Stimulated activated CD8-positive, alpha-beta memory T cell treated with anti-CD3 and anti-CD28 coated beads, Interleukin-15, amount 100 ng/mL, for 4 hours (primary cell): Measurements from ENCODE around the gene PARD3.

Experiments used
- DNase-seq, 2 donors: peaks; one replicate each; pipeline ENCODE4 v3.0.0-alpha.2; 2020; ENCODE audit warnings: low read depth in 2 of 2

PARD3 gene

DNA sequence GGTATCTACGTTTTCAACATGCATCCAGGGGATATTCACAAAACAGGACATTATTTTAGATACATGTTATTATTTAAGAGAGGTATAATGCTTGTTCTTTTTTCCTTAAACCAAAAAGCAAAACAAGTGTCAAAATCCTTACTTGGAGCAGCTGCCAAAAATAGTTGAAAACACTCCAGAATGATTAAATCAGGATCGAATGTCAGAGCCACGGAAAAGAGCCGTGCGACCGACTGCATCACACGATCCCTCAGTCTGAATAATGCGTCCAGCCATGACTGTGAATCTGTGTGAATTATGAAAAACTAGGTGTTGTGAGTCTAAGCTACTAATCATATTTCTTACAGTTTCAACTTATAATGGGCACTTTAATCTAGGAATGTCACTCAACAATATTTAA lies 126.0 kb downstream of the PARD3 start:
- DNase-seq, result no peak

DNA sequence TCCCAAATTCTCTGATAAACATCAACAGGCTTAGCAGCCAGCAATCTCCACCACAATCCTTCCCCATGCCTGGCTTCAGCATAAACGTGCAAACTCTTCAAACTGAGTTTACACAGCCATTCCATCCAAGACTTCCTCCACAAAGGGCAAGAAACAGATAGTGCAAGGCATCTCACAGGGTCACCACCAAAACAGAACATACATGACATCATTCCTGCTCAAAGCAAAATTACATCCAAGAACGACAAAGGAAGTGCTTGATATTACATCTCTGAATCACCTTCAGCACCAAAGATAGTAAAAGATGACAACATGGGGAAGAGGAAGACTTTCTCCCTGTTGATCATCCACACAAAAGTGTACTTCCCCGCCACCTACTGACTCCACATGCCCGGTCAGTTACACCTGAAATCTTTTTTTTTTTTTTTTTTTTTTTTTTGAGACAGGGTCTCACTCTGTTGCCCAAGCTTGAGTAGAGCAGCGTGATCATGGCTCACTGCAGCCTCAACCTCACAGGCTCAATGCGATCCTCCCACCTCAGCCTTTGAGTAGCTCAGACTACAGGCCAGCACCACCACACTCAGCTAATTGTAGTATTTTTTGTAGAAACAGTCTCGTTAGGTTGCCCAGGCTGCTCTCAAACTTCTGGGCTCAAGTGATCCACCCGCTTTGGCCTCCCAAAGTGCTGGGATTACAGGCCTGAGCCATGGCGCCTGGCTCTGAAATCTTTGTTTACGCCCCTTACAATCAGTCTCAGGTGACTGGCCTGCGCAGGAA lies 127.5 kb downstream of the PARD3 start:
- DNase-seq, result no peak

- no peak for DNase-seq
Observed at GRCh38 chr10:34682580-34682979, 132.5 kb downstream of the PARD3 start.

- no peak for DNase-seq
Observed at GRCh38 chr10:34681933-34682332, 133.2 kb downstream of the PARD3 start.

GRCh38 chr10:34679177-34679576 lies 135.9 kb downstream of the PARD3 start:
- DNase-seq, result no peak

- no peak for DNase-seq
Observed at GRCh38 chr10:34677591-34677990, 137.5 kb downstream of the PARD3 start.

GRCh38 chr10:34677132-34677531 lies 138.0 kb downstream of the PARD3 start:
- no peak for DNase-seq

GRCh38 chr10:34674176-34674575 lies 140.9 kb downstream of the PARD3 start:
- no peak for DNase-seq

DNA sequence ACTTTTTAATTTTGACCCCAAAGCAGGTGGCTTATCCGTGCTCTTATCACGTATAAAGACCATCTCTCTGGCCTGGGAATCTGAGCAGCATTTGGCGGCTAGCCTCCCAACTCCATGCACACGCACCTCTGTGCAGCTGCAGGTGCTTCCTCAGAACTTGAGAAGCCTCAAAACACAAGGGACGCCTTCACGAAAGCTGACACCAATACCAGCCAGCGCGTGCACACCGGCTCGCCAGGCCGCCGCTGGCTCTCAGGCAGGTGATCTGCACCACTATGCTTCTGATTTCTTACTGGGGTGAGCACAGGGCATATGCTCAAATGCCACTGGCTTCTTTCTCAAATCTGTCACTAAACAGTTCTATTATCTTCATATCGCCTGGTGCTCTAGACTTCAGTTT lies 145.0 kb downstream of the PARD3 start:
- DNase-seq, result no peak

- no peak for DNase-seq
Observed at GRCh38 chr10:34669079-34669478, 146.0 kb downstream of the PARD3 start.

GRCh38 chr10:34667177-34667576 lies 147.9 kb downstream of the PARD3 start:
- no peak for DNase-seq

DNA sequence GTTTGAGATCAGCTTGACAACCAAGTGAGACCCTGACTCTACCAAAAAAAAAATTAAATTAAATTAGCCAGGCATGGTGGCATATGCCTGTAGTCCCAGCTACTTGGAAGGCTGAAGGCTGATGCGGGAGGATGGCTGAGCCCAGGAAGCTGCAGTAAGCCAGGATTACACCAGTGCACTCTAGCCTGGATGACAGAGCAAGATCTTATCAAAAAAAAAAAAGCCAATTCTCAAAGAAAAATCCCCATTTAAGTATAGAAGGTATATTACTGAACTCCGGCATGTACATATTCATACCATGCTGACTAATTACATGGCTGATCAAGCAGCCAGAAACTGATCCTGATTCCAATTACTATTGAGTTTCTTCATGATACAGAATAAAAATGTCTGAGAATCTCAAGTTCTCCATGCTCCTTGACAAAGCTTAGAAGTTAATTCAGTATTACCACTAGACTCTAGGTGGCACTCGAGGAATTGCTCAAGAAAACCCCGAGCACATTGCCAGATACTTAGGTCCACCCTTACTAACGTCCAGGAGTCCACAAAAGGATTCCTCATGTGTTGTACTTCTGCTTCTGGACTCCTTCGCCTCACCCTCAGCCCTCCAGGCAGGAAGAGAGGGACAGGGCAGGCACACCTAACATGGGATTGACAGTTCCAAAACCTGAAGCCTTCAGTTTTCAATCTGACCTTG lies 148.9 kb downstream of the PARD3 start:
- no peak for DNase-seq

DNA sequence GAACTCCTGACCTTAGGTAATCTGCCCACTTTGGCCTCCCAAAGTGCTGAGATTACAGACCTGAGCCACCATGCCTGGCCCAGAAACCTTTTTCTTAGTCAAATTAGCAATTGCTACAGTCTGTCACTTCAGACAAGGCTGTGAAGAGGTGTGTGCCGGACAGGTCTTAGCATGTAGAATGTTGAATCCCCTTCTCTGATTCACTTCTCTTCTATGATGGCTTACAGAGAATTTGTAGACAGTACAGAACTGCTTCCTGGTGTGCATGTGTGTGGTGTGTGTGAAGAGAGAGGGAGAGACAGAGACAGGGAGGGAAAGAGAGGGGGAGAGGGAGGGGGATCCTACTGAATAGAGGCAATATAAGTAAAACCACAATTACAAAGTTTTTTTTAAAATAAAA lies 150.4 kb downstream of the PARD3 start:
- no peak for DNase-seq

DNA sequence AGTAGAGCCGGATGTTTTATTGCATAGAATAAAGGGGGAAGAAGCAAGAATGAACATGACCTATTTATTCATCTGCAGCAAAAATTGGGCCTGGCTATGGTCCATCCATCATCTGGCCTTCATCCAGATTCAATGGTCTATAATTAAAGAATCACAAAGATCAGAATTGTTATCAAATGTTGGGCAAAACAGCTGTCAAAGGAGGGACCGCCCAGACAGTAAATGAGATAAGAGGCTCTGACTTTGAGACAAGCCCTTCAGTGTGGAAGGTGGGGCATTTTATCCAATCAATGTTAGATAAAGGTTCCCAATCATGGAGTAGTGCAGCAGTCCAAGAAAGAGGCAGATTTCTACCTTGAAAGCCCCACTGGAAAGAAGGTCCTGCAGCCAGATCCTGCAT lies 153.5 kb downstream of the PARD3 start:
- DNase-seq, result no peak

DNA sequence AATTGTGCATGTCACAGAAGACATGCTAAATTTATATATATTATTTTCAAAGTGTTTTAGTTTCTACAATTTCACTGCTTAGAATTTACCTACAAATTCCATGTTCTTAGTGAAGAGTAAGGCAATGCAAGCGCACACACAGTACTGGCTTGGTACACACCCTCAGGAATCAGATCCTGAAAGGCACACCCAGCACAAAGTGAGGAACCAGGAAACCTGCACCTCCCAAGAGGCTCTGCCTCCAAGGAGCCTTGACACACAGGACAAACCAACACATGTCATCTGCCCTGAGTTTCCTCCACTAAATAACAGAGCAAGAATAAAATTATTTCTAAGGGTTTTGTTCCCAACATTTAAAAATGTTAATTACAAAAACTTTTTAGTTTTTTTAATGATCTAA lies 156.2 kb downstream of the PARD3 start:
- no peak for DNase-seq

GRCh38 chr10:34656661-34657060 lies 158.4 kb downstream of the PARD3 start:
- no peak for DNase-seq

DNA sequence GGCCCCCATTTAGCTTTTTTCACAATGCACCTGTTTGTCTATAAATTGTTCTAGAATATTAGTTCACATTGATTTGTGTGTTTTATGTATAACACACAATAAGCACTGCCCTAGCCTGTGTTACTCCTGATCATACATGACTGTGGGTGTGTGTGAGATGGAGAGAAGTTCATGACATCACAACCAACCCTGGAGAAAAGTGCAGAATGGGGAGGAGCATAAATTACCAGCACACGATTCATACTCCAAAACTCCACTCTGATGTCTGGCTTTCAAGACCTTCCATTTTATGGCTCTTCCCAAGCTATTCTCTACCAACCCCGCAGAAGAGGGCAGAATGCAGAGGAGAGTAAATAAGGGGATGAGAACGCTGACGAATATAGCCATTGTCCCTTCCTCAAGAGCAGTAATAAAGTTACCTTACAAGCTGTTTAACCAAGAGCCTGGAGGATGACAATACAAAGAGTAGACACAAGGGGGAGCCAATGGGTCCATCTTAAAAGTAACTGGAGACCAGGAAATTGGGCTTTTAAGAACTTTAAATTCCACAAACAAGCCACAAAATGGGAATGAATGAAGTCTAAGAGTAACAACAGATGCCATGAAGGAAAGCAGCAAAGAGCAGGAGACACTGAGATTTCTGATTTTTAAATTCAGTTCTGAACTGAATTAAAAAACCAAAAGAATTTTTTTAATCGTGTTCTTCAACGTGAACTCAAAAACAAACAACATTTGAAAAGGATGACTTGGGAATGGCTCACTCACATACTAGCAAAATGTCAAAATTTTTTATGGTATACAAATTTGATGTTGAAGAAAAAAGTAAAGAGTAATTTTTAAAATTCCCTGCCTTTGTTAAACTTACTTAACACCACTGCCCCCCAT lies 159.6 kb downstream of the PARD3 start:
- no peak for DNase-seq

GRCh38 chr10:34654211-34654610 lies 160.9 kb downstream of the PARD3 start:
- no peak for DNase-seq

DNA sequence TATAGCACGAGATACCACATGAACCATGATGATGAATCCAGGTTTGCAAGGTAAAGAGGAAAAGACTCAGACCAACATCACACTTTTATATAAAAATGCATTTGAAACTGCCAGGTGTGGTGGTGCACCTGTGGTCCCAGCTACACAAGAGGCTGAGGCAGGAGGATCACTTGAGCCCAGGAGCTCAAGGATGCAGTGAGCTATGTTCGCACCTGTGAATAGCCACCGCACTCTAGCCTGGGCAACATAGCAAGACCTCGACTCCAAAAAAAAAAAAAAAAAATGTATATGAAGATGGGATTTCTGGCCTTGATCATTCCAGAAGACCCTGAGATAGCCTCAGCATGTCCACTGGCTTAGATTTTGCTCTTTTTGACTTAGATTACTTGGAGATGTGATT lies 161.6 kb downstream of the PARD3 start:
- no peak for DNase-seq

DNA sequence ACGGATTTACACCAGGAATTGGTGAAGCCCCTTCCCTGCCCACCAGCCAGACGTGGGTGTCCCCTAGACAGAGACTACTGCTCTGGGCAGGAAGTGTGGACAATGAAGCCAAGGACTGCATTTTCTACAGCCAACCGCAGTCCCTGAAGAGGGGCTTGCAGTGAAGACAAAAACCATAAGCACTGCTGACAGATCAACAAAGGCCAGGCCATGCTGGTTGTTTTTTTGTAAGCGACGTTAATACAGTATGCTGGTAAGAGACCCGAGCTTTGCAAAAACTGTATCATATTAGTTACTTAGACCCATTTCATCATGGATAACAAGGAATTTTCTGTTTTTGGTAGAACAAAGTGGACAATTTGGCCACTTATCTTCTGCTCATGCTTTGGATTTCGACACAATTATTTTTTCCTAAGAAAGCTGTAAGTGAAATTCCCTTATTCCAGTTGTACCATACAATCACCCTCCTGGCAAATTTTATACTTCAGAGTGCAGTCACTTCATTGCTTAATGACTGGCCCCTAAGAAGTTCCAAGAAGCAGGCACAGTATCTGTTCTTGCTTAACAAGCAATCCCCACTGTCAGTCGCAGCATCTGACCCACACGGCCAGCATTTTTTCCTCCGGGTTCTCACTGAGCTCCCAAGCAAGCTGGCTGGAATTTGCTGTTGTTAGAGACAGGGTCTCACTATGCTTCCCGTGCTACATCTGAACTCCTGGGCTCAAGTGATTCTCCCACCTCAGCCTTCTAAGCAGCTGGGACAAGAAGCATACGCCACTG lies 163.5 kb downstream of the PARD3 start:
- DNase-seq, result no peak

GRCh38 chr10:34650156-34650555 lies 164.9 kb downstream of the PARD3 start:
- no peak for DNase-seq

DNA sequence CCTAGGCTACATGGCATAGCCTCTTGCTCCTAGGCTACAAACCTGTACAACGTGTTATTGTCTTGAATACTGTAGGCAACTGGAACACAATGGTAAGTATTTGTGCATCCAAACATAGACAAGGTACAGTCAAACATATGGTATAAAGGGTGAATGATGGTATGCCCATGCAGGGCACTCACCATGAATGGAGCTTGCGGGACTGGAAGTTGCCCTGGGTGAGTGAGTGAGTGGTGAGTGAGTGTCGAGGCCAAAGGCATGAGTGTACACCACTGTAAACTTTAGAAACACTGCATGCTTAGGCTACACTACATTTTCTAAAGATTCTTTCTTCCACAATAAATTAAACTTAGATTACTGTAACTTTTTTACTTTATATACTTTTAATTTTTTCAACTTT lies 165.7 kb downstream of the PARD3 start:
- DNase-seq, result no peak
